HepG2 (cell line): ENCODE results near the gene ZCCHC7. TPM values are rescaled to one million over a fixed set of nuclear protein-coding genes. Genes with fewer than 3 reads are reported as not detected.
A peak's percentile ranks its signal among the peaks of the same experiment; 100 is the strongest.

ENCODE experiments used
- ARNT ChIP-seq: fragments of 450-650 bp; IDR thresholded peaks from 2 replicates; pipeline ENCODE4 v1.6.1; 2017
- ATF3 ChIP-seq: sonication (generic); formaldehyde crosslinking; IDR thresholded peaks from 2 replicates; pipeline ENCODE4 v1.4.0; 2020; ENCODE audit warnings: missing genetic modification reagents
- BRCA1 ChIP-seq: sonication (generic); formaldehyde crosslinking; IDR thresholded peaks from 2 replicates; pipeline ENCODE4 v1.4.0; 2020; ENCODE audit warnings: missing genetic modification reagents
- DNMT3B ChIP-seq: conservative IDR thresholded peaks from 2 replicates; pipeline ENCODE4 v1.6.1; 2016; ENCODE audit warnings: missing biosample characterization, control low read depth
- FOSL2 ChIP-seq: sonication (generic); formaldehyde crosslinking; IDR thresholded peaks from 2 replicates; pipeline ENCODE4 v1.4.0; 2020; ENCODE audit warnings: missing genetic modification reagents
- HNF4G ChIP-seq, 2 experiments: sonication (generic) in 1 of 2; formaldehyde crosslinking in 1 of 2; IDR thresholded peaks; 2 replicates each; pipeline versions ENCODE4 v1.4.0 to v1.6.1; 2011 to 2020; ENCODE audit warnings: borderline replicate concordance in 2 of 2, low read depth in 2 of 2, mild to moderate bottlenecking in 2 of 2, low read length in 1 of 2, missing genetic modification reagents in 1 of 2, moderate library complexity in 1 of 2
- KAT2B ChIP-seq: fragments of 150-350 bp; IDR thresholded peaks from 2 replicates; pipeline ENCODE4 v1.6.1; 2014; ENCODE audit warnings: low read depth, low read length, borderline replicate concordance
- MXI1 ChIP-seq: IDR thresholded peaks from 3 replicates; pipeline ENCODE4 v1.6.1; 2012; ENCODE audit warnings: low read depth, low read length, inconsistent platforms, borderline replicate concordance
- NCOR1 ChIP-seq: fragments of 200-600 bp; sonication (generic); IDR thresholded peaks from 2 replicates; pipeline ENCODE4 v1.7.0; 2017; ENCODE audit warnings: antibody characterized with exemption, low read length, borderline replicate concordance
- POLR2AphosphoS5 ChIP-seq: IDR thresholded peaks from 2 replicates; pipeline ENCODE4 v1.6.1; 2012; ENCODE audit warnings: low read depth, low read length
- REPIN1 ChIP-seq: sonication (generic); formaldehyde crosslinking; IDR thresholded peaks from 2 replicates; pipeline ENCODE4 v1.8.0; 2022; ENCODE audit warnings: missing genetic modification reagents, low read depth, mild to moderate bottlenecking, borderline replicate concordance
- RNF219 ChIP-seq: sonication (generic); formaldehyde crosslinking; IDR thresholded peaks from 2 replicates; pipeline ENCODE4 v1.5.0; 2020; ENCODE audit warnings: mild to moderate bottlenecking, missing genetic modification reagents
- SKIL ChIP-seq: sonication (generic); formaldehyde crosslinking; IDR thresholded peaks from 2 replicates; pipeline ENCODE4 v1.8.0; 2022; ENCODE audit warnings: missing genetic modification reagents, mild to moderate bottlenecking, moderate library complexity, borderline replicate concordance
- XRCC5 ChIP-seq: fragments of 200-400 bp; formaldehyde crosslinking; optimal IDR thresholded peaks from 2 replicates; pipeline ENCODE3; 2017; ENCODE audit warnings: mild to moderate bottlenecking, low read length
- ZFYVE20 ChIP-seq: sonication (generic); formaldehyde crosslinking; IDR thresholded peaks from 2 replicates; pipeline ENCODE4 v1.8.0; 2023; ENCODE audit warnings: low read depth, mild to moderate bottlenecking, moderate library complexity, missing genetic modification reagents, borderline replicate concordance
- ZIK1 ChIP-seq: sonication (generic); formaldehyde crosslinking; IDR thresholded peaks from 2 replicates; pipeline ENCODE4 v1.5.0; 2020; ENCODE audit warnings: mild to moderate bottlenecking, low read depth, missing genetic modification reagents, borderline replicate concordance
- ZMAT5 ChIP-seq: sonication (generic); formaldehyde crosslinking; IDR thresholded peaks from 2 replicates; pipeline ENCODE4 v1.5.0; 2020; ENCODE audit warnings: mild to moderate bottlenecking, low read depth, missing genetic modification reagents, borderline replicate concordance
- ZNF34 ChIP-seq: sonication (generic); formaldehyde crosslinking; IDR thresholded peaks from 2 replicates; pipeline ENCODE4 v1.4.0; 2020; ENCODE audit warnings: mild to moderate bottlenecking, missing genetic modification reagents, borderline replicate concordance
- ZNF629 ChIP-seq: sonication (generic); formaldehyde crosslinking; conservative IDR thresholded peaks from 2 replicates; pipeline ENCODE4 v1.5.0; 2020; ENCODE audit warnings: missing genetic modification reagents
- ZNF691 ChIP-seq: sonication (generic); formaldehyde crosslinking; IDR thresholded peaks from 2 replicates; pipeline ENCODE4 v1.4.0; 2020; ENCODE audit warnings: missing genetic modification reagents, low read depth, mild to moderate bottlenecking, borderline replicate concordance
- ZNF737 ChIP-seq: sonication (generic); formaldehyde crosslinking; IDR thresholded peaks from 2 replicates; pipeline ENCODE4 v1.5.0; 2020; ENCODE audit warnings: missing genetic modification reagents, mild to moderate bottlenecking, borderline replicate concordance
- ZNF776 ChIP-seq: sonication (generic); formaldehyde crosslinking; IDR thresholded peaks from 2 replicates; pipeline ENCODE4 v1.4.0; 2020; ENCODE audit warnings: mild to moderate bottlenecking, missing genetic modification reagents
- ZSCAN9 ChIP-seq: IDR thresholded peaks from 2 replicates; pipeline ENCODE4 v1.6.1; 2016; ENCODE audit warnings: borderline replicate concordance
- polyA plus RNA-seq, 8 experiments: library from polyadenylated mRNA; depleted of rRNA in 3 of 8; stranded (reverse) in 7 of 8; unstranded in 1 of 8; fragments of >200 nt; fragmentation: Illumina TruSeq in 4 of 8; extraction: Trizol in 4 of 8; gene quantifications; 2 replicates each; pipeline versions ENCODE4 v1.2.1 to v1.2.3, GENCODE V29; 2011 to 2016; ENCODE audit warnings: low read depth in 4 of 8, missing spikeins in 1 of 8, mixed read lengths in 1 of 8; ENCODE audit not compliant: insufficient read depth in 1 of 8
- total RNA-seq, 5 experiments: library from RNA; depleted of rRNA; stranded (reverse); fragments of >200 nt; fragmentation: Illumina TruSeq; extraction: Trizol; gene quantifications; 2 replicates each; pipeline ENCODE4 v1.2.3, GENCODE V29; 2016; ENCODE audit warnings: low read depth in 1 of 5

Gene ZCCHC7
- total and polyA plus RNA-seq, 2 of the 13 experiments (the other 11 are each of a cell fraction or from before 2014, with no cell fraction given): 13.6 to 19.3 TPM

- TF ChIP-seq DNMT3B (CRISPR knock-in tag) (peak; percentile 78; the same call in 1 of the 2 replicates), SKIL (no peak), ZMAT5 (CRISPR knock-in tag) (no peak), ZFYVE20 (CRISPR knock-in tag) (peak; percentile 94), NCOR1 (no peak), HNF4G (IDR thresholded peaks at IDR 0.05; ENCODE audit: borderline replicate concordance, low read depth, low read length) (no peak), HNF4G (CRISPR knock-in tag; IDR thresholded peaks at IDR 0.05; ENCODE audit: borderline replicate concordance, low read depth) (no peak), ZNF629 (CRISPR knock-in tag) (peak; percentile 56; the same call in 1 of the 2 replicates), ARNT (no peak), POLR2AphosphoS5 (peak; percentile 69), ZNF34 (no peak), KAT2B (no peak), ZNF691 (CRISPR knock-in tag) (no peak), MXI1 (peak; percentile 83; the same call in 1 of the 3 replicates), RNF219 (CRISPR knock-in tag) (peak; percentile 69; the same call in 1 of the 2 replicates), ATF3 (CRISPR knock-in tag) (no peak), BRCA1 (0 out of 2 replicates have a peak, but pooled peaks have one; percentile 55), ZSCAN9 (CRISPR knock-in tag) (peak; percentile 94), ZIK1 (CRISPR knock-in tag) (no peak; the same call in 1 of the 2 replicates), ZNF776 (CRISPR knock-in tag) (peak; percentile 80), REPIN1 (CRISPR knock-in tag) (peak; percentile 93), ZNF737 (peak; percentile 95), FOSL2 (CRISPR knock-in tag) (peak; percentile 37; the same call in 1 of the 2 replicates), XRCC5 (peak; percentile 3)
Measured at GRCh38 chr9:37119907-37120842, at the start of gene ZCCHC7 (continued).
